C4-2B (cell line): ENCODE results near the gene SPTBN5.

Experiments used
- H3K27ac ChIP-seq: fragments of 450-650 bp; 2 replicates; pipeline ENCODE4 v1.5.1; 2017
- ZFX ChIP-seq: fragments of 450-650 bp; IDR thresholded peaks from 2 replicates; pipeline ENCODE4 v1.6.1; 2017
- TF ChIP-seq, protein P1 (sequence below): fragments of 450-650 bp; conservative IDR thresholded peaks from 2 replicates; pipeline ENCODE4 v1.5.1; 2017; ENCODE audit warnings: mild to moderate bottlenecking

SPTBN5 gene

DNA sequence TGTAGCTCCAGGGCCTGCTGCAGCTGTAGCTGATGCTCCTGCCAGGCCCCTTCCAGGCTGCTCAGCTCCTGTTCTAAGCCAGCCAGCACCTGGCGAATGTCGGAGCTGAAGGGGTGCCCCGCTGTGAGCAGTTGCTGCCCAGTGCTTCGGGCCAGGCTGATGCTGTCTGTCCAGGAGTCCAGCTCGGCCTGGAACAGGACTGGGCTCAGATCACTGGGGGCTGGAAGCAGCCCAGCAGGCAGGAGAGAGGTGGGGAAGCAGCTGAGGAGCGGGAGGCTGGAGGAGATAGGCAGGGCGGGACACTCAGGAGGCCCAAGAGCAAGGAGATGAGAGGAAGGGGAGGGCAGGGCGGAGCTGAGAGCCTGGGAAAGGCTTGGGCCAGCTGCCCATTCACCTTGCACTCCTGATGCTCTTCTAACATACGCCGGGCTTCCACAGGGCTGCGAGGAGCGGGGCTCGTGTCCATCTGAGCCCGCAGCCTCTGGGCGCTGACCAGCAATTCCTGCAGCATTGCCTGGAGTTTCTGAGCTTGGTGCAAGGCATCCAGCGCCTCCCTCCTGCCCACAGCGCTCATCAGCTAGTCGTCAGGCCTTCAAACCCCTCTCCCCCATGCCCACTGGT is 32.0 kb downstream of the SPTBN5 start:
- TF ChIP-seq, protein P1, sequence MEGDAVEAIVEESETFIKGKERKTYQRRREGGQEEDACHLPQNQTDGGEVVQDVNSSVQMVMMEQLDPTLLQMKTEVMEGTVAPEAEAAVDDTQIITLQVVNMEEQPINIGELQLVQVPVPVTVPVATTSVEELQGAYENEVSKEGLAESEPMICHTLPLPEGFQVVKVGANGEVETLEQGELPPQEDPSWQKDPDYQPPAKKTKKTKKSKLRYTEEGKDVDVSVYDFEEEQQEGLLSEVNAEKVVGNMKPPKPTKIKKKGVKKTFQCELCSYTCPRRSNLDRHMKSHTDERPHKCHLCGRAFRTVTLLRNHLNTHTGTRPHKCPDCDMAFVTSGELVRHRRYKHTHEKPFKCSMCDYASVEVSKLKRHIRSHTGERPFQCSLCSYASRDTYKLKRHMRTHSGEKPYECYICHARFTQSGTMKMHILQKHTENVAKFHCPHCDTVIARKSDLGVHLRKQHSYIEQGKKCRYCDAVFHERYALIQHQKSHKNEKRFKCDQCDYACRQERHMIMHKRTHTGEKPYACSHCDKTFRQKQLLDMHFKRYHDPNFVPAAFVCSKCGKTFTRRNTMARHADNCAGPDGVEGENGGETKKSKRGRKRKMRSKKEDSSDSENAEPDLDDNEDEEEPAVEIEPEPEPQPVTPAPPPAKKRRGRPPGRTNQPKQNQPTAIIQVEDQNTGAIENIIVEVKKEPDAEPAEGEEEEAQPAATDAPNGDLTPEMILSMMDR = no peak
- TF ChIP-seq ZFX = no peak
- H3K27ac ChIP-seq = peak overlapping the region; percentile 78

DNA sequence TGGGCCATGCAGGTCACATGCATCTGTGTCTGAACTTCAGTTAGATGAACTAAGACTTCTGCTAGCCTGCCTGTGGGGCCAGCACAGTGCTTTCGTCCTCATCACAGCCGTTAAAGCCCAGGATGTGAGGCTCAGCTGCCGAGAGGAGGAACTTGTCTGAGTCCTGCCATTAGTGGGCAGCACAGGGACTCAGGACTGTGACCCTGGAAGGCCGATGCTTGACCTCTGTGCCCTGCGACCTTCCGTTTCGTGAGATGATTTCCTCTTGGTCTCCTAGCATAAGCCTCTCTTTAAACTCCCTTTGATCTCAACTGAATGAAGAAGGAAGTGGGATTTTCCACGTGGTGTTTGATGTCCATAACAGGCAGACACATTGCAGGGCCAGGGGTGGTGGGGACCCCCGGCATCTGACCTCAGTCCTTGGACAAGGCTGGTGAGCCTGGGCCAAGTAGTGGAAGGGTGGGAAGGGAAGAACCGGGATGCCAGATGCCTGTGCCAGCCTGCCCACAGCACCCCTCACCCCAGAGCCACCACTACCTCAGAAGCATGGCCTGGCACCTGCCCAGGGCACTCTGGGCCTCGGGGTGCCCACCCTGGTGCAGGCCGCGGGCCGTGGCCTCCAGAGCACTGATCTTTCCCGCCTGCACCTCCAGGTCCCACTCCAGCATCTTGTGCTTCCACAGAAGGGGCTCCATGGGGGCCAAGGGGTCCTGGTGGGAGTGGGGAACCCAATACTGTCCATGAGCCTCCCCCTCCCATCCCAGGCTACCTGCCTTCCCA is 33.6 kb downstream of the SPTBN5 start:
- H3K27ac ChIP-seq = no peak overlapping the region
- TF ChIP-seq, protein P1 = no peak
- TF ChIP-seq ZFX = no peak

DNA sequence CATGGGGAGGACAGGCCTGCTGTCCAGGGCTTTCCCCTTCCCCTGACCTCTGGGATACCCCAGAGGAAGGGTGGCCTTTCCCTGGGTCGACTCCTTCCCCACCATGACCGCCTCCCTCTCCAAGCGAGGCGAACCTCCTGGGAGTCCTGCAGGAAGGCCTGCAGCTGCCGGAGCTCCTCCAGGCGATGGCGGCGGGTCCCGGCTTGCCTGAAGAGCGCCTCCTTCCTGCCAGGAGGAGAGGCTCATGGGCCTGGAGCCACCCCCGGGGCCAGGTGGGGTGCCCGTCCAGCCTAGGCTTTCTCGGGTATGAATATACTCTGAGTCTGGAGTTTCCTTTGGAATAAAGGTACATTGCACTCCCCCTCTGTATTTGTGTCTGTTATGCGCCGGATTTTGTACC is 35.1 kb downstream of the SPTBN5 start:
- TF ChIP-seq ZFX = no peak
- TF ChIP-seq, protein P1 = no peak
- no peak overlapping the region for H3K27ac ChIP-seq

DNA sequence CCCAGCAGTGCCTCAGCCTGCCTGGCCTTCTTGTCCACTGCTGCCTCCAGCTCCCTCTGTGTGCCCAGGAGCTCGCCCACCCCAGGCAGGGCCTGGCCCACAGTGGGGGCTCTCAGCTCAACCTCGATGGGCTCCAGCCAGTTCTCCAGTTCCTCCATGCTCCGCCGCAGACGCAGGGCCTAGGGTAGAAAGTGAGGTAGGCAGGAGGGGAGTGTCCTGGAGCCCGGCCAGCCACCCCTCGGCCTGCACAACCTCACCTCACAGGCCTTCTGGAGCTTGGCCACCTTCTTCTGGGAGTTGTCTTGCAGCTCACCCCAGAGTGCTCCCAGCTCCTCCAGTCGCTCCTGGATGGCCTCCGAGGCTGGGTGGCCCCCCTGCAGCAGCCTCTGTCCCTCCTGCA is 36.5 kb downstream of the SPTBN5 start:
- TF ChIP-seq ZFX = no peak
- TF ChIP-seq, protein P1 = no peak
- no peak overlapping the region for H3K27ac ChIP-seq

DNA sequence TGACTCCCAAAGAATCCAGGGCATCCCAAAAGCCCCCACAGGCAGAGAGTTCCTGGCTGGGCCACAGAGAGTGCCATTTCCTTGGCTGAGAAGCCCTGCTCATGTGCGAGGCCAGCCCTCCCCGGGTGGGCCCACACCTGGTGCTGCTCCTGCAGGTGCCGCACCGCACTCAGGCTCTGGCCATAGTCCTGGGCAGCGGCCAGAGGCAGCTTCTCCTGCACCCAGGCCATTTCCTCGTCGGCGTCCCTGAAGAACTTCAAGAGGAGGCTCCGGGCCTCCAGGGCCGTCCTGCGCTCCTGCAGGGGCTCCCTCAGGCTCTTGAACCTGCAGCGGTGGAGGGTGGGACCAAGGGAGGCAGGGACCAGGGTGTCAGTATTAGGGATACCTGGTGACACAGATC is 37.1 kb downstream of the SPTBN5 start:
- no peak overlapping the region for H3K27ac ChIP-seq
- TF ChIP-seq, protein P1 = no peak
- no peak for TF ChIP-seq ZFX

DNA sequence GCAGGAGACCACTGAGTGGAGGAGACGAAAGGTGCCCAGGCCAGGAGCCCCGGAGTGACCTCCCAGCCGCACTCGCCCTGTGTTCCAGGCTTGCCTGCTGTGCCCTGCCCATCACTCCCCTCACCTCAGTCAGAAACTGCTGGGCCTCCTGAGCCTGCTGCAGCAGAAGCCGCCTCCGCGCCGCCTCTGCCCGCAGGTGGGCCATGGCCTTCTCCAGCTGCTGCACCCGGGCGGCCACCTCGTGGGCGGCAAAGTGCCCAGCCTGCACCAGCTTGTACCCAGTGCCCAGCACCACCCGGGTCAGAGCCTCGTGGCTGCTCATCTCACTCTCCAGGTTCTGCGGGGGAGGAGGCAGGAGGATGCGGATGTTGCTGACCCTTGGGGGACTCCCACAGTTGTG is 37.6 kb downstream of the SPTBN5 start:
- H3K27ac ChIP-seq = no peak overlapping the region
- TF ChIP-seq, protein P1 = no peak
- TF ChIP-seq ZFX = no peak

DNA sequence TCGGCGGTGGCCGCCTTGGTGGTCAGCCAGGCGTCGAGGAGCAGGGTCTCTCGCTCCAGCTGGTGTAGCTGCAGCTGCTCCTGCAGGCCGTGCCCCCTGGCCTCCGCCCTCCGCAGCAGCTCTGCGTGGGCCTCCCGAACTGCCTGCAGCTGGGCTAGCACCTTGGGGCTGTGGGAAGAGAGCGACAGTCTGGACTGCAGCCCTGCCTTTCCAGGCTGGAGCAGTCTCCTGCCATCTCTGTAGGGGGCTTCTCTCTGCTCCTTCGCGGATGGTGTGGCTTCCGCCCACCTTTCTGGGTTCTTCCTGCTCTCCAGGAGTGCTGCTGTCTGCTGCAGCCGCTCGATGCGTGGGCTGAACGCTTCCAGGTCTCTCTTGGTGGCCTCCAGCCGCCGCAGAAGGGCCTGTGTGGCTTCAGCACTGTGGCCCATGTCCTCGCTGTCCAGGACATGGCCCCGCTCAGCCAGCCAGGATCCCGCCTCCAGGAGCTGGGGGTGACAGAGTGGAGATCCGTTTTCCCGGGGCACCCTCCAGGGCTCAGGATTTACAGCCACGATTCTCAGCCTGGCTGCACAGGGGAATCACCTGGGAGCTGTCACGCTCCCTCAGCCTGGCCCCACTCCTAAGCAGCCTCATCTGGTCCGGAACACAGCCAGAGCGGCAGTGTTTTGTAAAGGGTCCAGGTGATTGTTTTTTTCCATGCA is 38.4 kb downstream of the SPTBN5 start:
- TF ChIP-seq, protein P1 = no peak
- TF ChIP-seq ZFX = no peak
- no peak overlapping the region for H3K27ac ChIP-seq
